K562 (cell line): ENCODE measurements around the gene TCIRG1. TPM values are rescaled to one million over a fixed set of nuclear protein-coding genes. Genes with fewer than 3 reads are reported as not detected.

Source experiments
- ATAC-seq: fragments of 200-7000 bp; cut with Tn5 transposase; 3 replicates; pipeline ENCODE4 v1.9.1; 2020; ENCODE audit warnings: moderate library complexity
- BruUV-seq: library from RNA; stranded (reverse); fragments of 400-500 nt; replicated peaks from 2 replicates; lab custom pipeline; 2021; lab: Mats Ljungman, UMichigan
- CTCF ChIA-PET: fragments of 300-600 bp; formaldehyde crosslinking; extraction: SDS; loops from one replicate; lab custom pipeline; 2021; ENCODE audit warnings: low intra/inter-chr PET ratio; lab: Yijun Ruan, JAX
- POLR2A ChIA-PET: fragments of 300-600, 350-650 bp; sonication (Branson Sonifier 250); formaldehyde crosslinking; extraction: SDS; loops from one replicate; lab custom pipeline; 2021; ENCODE audit warnings: antibody characterized with exemption, inconsistent platforms; lab: Yijun Ruan, JAX
- DNase-seq, 4 experiments: peaks; one replicate each; pipeline versions ENCODE4 v3.0.0 to v3.0.0-alpha.2; 2011 to 2018; ENCODE audit warnings: low spot score in 3 of 4, mixed read lengths in 3 of 4; ENCODE audit errors: extremely low read depth in 1 of 4
- FAIRE-seq: peaks from 2 replicates; lab custom pipeline; 2011; peaks lifted over from hg19 to GRCh38; lab: Jason Lieb, UNC
- H2AFZ ChIP-seq: 2 replicates; pipeline ENCODE4 v1.6.0; 2011; ENCODE audit warnings: low read depth, low read length, control low read depth, inconsistent platforms
- H3K27ac ChIP-seq: fragments of 200-600 bp; 3 replicates; pipeline ENCODE4 v1.8.0; 2011; ENCODE audit warnings: low read depth, mild to moderate bottlenecking, control low read depth, inconsistent platforms, low read length, moderate library complexity, mixed read lengths; ENCODE audit errors: extremely low read depth
- H3K27me3 ChIP-seq, 2 experiments: fragments of 300-600 bp in 1 of 2; 2 replicates in 1 of 2; 3 replicates in 1 of 2; pipeline versions ENCODE4 v1.6.0 to v1.8.0; 2011; ENCODE audit warnings: inconsistent platforms in 2 of 2, low read length in 2 of 2, mild to moderate bottlenecking in 1 of 2, mixed read lengths in 1 of 2, moderate library complexity in 1 of 2; ENCODE audit not compliant: control insufficient read depth in 2 of 2, insufficient read depth in 2 of 2
- H3K36me3 ChIP-seq: fragments of 300-600 bp; 3 replicates; pipeline ENCODE4 v1.8.0; 2011; ENCODE audit warnings: mild to moderate bottlenecking, low read length, inconsistent platforms; ENCODE audit not compliant: control insufficient read depth, insufficient read depth
- H3K4me1 ChIP-seq, 2 experiments: fragments of 200-600 bp in 1 of 2; replicated peaks in 1 of 2; 2 replicates in 1 of 2; 3 replicates in 1 of 2; pipeline versions ENCODE4 v1.5.1 to v1.8.0; 2011; ENCODE audit warnings: inconsistent platforms in 2 of 2, low read length in 2 of 2, mild to moderate bottlenecking in 1 of 2, mixed read lengths in 1 of 2, moderate library complexity in 1 of 2; ENCODE audit not compliant: control insufficient read depth in 2 of 2, insufficient read depth in 2 of 2
- H3K4me2 ChIP-seq: 2 replicates; pipeline ENCODE4 v1.6.1; 2011; ENCODE audit warnings: low read length, control low read depth, inconsistent platforms, mixed read lengths; ENCODE audit not compliant: insufficient read depth
- H3K4me3 ChIP-seq: fragments of 200-600 bp; sonication (generic), shearing (Covaris generic); 2 replicates; pipeline ENCODE4 v1.5.1; 2016; ENCODE audit warnings: control low read depth, inconsistent platforms
- H3K79me2 ChIP-seq: fragments of 200-600 bp; 3 replicates; pipeline ENCODE4 v1.8.0; 2011; ENCODE audit warnings: low read length, inconsistent platforms; ENCODE audit not compliant: control insufficient read depth, insufficient read depth
- H3K9ac ChIP-seq, 2 experiments: 2 replicates each; pipeline versions ENCODE4 v1.6.0 to v1.6.1; 2011; ENCODE audit warnings: low read depth in 2 of 2, low read length in 2 of 2, control low read depth in 1 of 2, inconsistent platforms in 1 of 2, mild to moderate bottlenecking in 1 of 2, mixed read lengths in 1 of 2; ENCODE audit not compliant: insufficient read depth in 1 of 2
- H3K9me1 ChIP-seq: one replicate; pipeline ENCODE4 v1.6.0; 2011; ENCODE audit warnings: inconsistent platforms, mild to moderate bottlenecking, low read length, moderate library complexity; ENCODE audit not compliant: control insufficient read depth, insufficient read depth
- H3K9me3 ChIP-seq: replicated peaks from 2 replicates; pipeline ENCODE4 v1.5.1; 2011; ENCODE audit warnings: low read depth, low read length, inconsistent platforms; ENCODE audit not compliant: control insufficient read depth, insufficient read depth
- H4K20me1 ChIP-seq: replicated peaks from 2 replicates; pipeline ENCODE4 v1.6.1; 2011; ENCODE audit warnings: low read length, inconsistent platforms, mixed read lengths; ENCODE audit not compliant: control insufficient read depth, insufficient read depth
- ARID1B ChIP-seq: fragments of 450-650 bp; IDR thresholded peaks from 2 replicates; pipeline ENCODE4 v1.6.1; 2016; ENCODE audit warnings: antibody characterized with exemption, mild to moderate bottlenecking, inconsistent platforms
- ASH1L ChIP-seq: fragments of 450-650 bp; IDR thresholded peaks from 2 replicates; pipeline ENCODE4 v1.6.1; 2018; ENCODE audit warnings: borderline replicate concordance, mild to moderate bottlenecking, low read depth; ENCODE audit not compliant: partially characterized antibody
- ESRRB ChIP-seq: fragments of 250-450 bp; sonication (Bioruptor Pico); IDR thresholded peaks from 2 replicates; pipeline ENCODE4 v1.5.0; 2020; ENCODE audit warnings: mild to moderate bottlenecking, moderate library complexity, borderline replicate concordance
- EZH2 ChIP-seq: IDR thresholded peaks from 2 replicates; pipeline ENCODE4 v1.6.1; 2012; ENCODE audit warnings: low read depth, mild to moderate bottlenecking, inconsistent platforms, low read length, borderline replicate concordance
- HDAC2 ChIP-seq: fragments of 450-650 bp; IDR thresholded peaks from 2 replicates; pipeline ENCODE4 v1.6.1; 2016; ENCODE audit warnings: mild to moderate bottlenecking
- HDGF ChIP-seq: fragments of 450-650 bp; IDR thresholded peaks from 2 replicates; pipeline ENCODE4 v1.6.1; 2016
- HSF4 ChIP-seq: fragments of 250-450 bp; sonication (Bioruptor Pico); IDR thresholded peaks from 2 replicates; pipeline ENCODE4 v2.1.2; 2022; ENCODE audit warnings: mild to moderate bottlenecking, moderate library complexity, borderline replicate concordance
- KDM1A ChIP-seq, 2 experiments: fragments of 450-650 bp; IDR thresholded peaks; 2 replicates each; pipeline ENCODE4 v1.6.1; 2016; ENCODE audit warnings: mild to moderate bottlenecking in 2 of 2
- NELFE ChIP-seq: IDR thresholded peaks from 2 replicates; pipeline ENCODE4 v1.6.1; 2011; ENCODE audit warnings: mild to moderate bottlenecking; ENCODE audit not compliant: insufficient read depth, insufficient read length
- NRF1 ChIP-seq, 2 experiments: fragments of 450-650 bp; IDR thresholded peaks in 1 of 2; conservative IDR thresholded peaks in 1 of 2; 2 replicates each; pipeline ENCODE4 v1.6.1; 2014; ENCODE audit warnings: mild to moderate bottlenecking in 2 of 2
- RBM15 ChIP-seq: fragments of 200-400 bp; formaldehyde crosslinking; IDR thresholded peaks from 2 replicates; pipeline ENCODE4 v1.6.1; 2018; ENCODE audit warnings: mild to moderate bottlenecking, low read length, moderate library complexity; ENCODE audit not compliant: insufficient read depth
- RUNX1 ChIP-seq: sonication (generic); IDR thresholded peaks from 2 replicates; pipeline ENCODE4 v1.6.1; 2016; ENCODE audit warnings: antibody characterized with exemption, low read depth
- SRSF9 ChIP-seq: fragments of 200-400 bp; formaldehyde crosslinking; IDR thresholded peaks from 2 replicates; pipeline ENCODE4 v1.6.1; 2017; ENCODE audit warnings: low read depth, low read length, borderline replicate concordance
- ZBTB8A ChIP-seq: fragments of 450-650 bp; IDR thresholded peaks from 2 replicates; pipeline ENCODE4 v1.6.1; 2018; ENCODE audit warnings: mild to moderate bottlenecking, moderate library complexity; ENCODE audit not compliant: partially characterized antibody
- ZNF24 ChIP-seq: fragments of 450-650 bp; IDR thresholded peaks from 2 replicates; pipeline ENCODE4 v1.6.1; 2016
- WGBS: fragments of 100-300 bp; shearing (Covaris generic); methylation state at CpG from one replicate; pipeline ENCODE4 v1.1.6; 2016; ENCODE audit warnings: low coverage, mixed read lengths; ENCODE audit not compliant: insufficient coverage; ENCODE audit errors: missing lambda C conversion rate; 5-methylcytosine and 5-hydroxymethylcytosine counted together
- in situ Hi-C: fragments of 300-500 bp; cut with MboI; formaldehyde crosslinking; loops from 4 replicates; pipeline ENCODE4 v1.15.0; 2018; ENCODE audit warnings: inconsistent platforms, mixed read lengths
- intact Hi-C: fragments of 100-400 bp; cut with micrococcal nuclease; formaldehyde crosslinking; loops from 2 replicates; pipeline ENCODE4 v1.14.2; 2022
- polyA plus RNA-seq, 8 experiments: library from polyadenylated mRNA; depleted of rRNA in 4 of 8; stranded (reverse) in 5 of 8; unstranded in 3 of 8; fragments of >200 nt; fragmentation: Nextera tagmentation in 2 of 8; fragmentation: Illumina TruSeq in 1 of 8; extraction: Ambion mirVana in 2 of 8; extraction: Trizol in 1 of 8; gene quantifications; 2 replicates each; pipeline versions ENCODE4 v1.2.1 to v1.2.3, GENCODE V29; 2011 to 2014; ENCODE audit warnings: inconsistent platforms in 1 of 8, missing spikeins in 1 of 8
- total RNA-seq, 7 experiments: library from RNA; depleted of rRNA in 6 of 7; stranded (reverse); fragments of >200 nt in 6 of 7; fragmentation: Illumina TruSeq in 2 of 7; extraction: Trizol in 2 of 7; gene quantifications; 2 replicates each; pipeline versions ENCODE4 v1.2.1 to v1.2.3, GENCODE V29; 2011 to 2021; ENCODE audit warnings: low replicate concordance in 1 of 7
- TF ChIP-seq, protein P1 (sequence below): fragments of 450-650 bp; formaldehyde crosslinking; IDR thresholded peaks from 2 replicates; pipeline ENCODE4 v1.4.0; 2020; ENCODE audit warnings: mild to moderate bottlenecking, mixed read lengths
- TF ChIP-seq, protein P2 (sequence below), 2 experiments: fragments of 450-650 bp; IDR thresholded peaks; 2 replicates each; pipeline ENCODE4 v1.6.1; 2016
- TF ChIP-seq, protein P3 (sequence below): fragments of 250-450 bp; sonication (Bioruptor Pico); IDR thresholded peaks from 2 replicates; pipeline ENCODE4 v1.5.0; 2022; ENCODE audit warnings: mild to moderate bottlenecking

TCIRG1 gene
- total and polyA plus RNA-seq, 9 of the 15 experiments (the other 6 are each of a cell fraction or from before 2014, with no cell fraction given): 0.49 to 143 (median 24.4) TPM

DNA sequence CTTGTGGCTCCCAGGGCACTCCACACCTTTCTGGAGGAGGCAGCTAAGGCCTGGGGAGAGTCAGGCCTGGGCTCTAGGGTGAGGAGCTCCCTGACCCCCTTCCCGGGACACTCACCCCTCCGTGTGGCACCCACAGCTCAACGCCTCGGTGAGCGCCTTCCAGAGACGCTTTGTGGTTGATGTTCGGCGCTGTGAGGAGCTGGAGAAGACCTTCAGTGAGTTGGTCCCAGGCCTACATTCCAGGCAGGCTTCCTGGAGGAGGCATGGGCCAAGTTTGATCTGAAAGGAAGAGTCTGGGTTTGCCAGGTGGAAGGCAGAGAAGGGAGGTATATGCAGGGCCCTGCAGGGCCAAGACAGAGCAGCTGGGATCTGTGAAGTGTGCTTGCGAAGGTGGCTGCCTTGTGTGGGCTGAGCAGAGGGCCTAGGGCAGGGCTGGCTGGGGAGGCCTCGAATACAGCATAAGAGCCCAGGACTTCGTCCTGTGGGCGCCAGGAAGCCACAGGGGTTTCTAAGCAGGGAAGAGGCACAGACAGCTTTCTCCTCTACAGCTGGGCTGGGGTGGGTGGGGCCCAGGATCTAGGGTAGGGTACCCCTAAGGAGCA is 2.9 kb downstream of the TCIRG1 start:
- Histone ChIP-seq H4K20me1 (peaks cover 4% of the 10 kb centered on the region; the same call in 1 of the 2 replicates), H3K4me1 (peaks cover 44 to 88% of the 10 kb centered on the region in 2 experiments), H3K4me3 (no peak overlapping the region), H3K9ac (peak overlapping the region; percentile 10 to 90; a peak in 3 of 4 replicates), H2AFZ (no peak overlapping the region), H3K4me2 (no peak overlapping the region; the same call in 1 of the 2 replicates), H3K27ac (peak overlapping the region; percentile 83; the same call in 2 of the 3 replicates), H3K9me1 (no peaks in the 10 kb centered on the region), H3K9me3 (no peaks in the 10 kb centered on the region), H3K79me2 (peaks cover 37% of the 10 kb centered on the region), H3K27me3 (no peaks in the 10 kb centered on the region), H3K36me3 (peaks cover 56% of the 10 kb centered on the region; the same call in 2 of the 3 replicates)
- ATAC-seq (no peak), FAIRE-seq (no peak), DNase-seq (no peak)
- 82% methylated on average over 12 of the region's 12 CpGs for WGBS
- in situ Hi-C loops: no loop called here
- ChIA-PET POLR2A (interaction anchor here (2.2 to 4.9 kb wide), 2 partner anchors 11 kb away, joined by 10 to 55 read pairs; partner anchors contain the start of gene NDUFS8), CTCF (no interaction called here)
- intact Hi-C loops: no loop called here
- no TSS peak for BruUV-seq
- TF ChIP-seq HDAC2: peak; percentile 73; the same call in 1 of the 2 replicates
- no peak for TF ChIP-seq NRF1 (conservative IDR thresholded peaks at IDR 0.05 in 1 of 2, IDR thresholded peaks at IDR 0.05 in 1 of 2)
- peak; percentile 82 to 87 for TF ChIP-seq KDM1A (IDR thresholded peaks at IDR 0.05)
- no peak for TF ChIP-seq RUNX1
- no peak for TF ChIP-seq NELFE
- TF ChIP-seq HSF4 (CRISPR knock-in tag): no peak
- no peak for TF ChIP-seq ZBTB8A
- TF ChIP-seq EZH2: no peak
- no peak for TF ChIP-seq ASH1L
- no peak for TF ChIP-seq SRSF9
- TF ChIP-seq ARID1B: no peak
- TF ChIP-seq HDGF: 0 out of 2 replicates have a peak, but pooled peaks have one; percentile 29
- TF ChIP-seq, protein P1, sequence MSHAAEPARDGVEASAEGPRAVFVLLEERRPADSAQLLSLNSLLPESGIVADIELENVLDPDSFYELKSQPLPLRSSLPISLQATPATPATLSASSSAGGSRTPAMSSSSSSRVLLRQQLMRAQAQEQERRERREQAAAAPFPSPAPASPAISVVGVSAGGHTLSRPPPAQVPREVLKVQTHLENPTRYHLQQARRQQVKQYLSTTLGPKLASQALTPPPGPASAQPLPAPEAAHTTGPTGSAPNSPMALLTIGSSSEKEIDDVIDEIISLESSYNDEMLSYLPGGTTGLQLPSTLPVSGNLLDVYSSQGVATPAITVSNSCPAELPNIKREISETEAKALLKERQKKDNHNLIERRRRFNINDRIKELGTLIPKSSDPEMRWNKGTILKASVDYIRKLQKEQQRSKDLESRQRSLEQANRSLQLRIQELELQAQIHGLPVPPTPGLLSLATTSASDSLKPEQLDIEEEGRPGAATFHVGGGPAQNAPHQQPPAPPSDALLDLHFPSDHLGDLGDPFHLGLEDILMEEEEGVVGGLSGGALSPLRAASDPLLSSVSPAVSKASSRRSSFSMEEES: no peak
- TF ChIP-seq, protein P2, sequence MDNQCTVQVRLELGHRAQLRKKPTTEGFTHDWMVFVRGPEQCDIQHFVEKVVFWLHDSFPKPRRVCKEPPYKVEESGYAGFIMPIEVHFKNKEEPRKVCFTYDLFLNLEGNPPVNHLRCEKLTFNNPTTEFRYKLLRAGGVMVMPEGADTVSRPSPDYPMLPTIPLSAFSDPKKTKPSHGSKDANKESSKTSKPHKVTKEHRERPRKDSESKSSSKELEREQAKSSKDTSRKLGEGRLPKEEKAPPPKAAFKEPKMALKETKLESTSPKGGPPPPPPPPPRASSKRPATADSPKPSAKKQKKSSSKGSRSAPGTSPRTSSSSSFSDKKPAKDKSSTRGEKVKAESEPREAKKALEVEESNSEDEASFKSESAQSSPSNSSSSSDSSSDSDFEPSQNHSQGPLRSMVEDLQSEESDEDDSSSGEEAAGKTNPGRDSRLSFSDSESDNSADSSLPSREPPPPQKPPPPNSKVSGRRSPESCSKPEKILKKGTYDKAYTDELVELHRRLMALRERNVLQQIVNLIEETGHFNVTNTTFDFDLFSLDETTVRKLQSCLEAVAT (IDR thresholded peaks at IDR 0.05): no peak
- no peak for TF ChIP-seq ZNF24
- no peak for TF ChIP-seq RBM15
- TF ChIP-seq, protein P3, sequence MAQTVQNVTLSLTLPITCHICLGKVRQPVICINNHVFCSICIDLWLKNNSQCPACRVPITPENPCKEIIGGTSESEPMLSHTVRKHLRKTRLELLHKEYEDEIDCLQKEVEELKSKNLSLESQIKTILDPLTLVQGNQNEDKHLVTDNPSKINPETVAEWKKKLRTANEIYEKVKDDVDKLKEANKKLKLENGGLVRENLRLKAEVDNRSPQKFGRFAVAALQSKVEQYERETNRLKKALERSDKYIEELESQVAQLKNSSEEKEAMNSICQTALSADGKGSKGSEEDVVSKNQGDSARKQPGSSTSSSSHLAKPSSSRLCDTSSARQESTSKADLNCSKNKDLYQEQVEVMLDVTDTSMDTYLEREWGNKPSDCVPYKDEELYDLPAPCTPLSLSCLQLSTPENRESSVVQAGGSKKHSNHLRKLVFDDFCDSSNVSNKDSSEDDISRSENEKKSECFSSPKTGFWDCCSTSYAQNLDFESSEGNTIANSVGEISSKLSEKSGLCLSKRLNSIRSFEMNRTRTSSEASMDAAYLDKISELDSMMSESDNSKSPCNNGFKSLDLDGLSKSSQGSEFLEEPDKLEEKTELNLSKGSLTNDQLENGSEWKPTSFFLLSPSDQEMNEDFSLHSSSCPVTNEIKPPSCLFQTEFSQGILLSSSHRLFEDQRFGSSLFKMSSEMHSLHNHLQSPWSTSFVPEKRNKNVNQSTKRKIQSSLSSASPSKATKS (CRISPR knock-in tag): no peak
- no peak for TF ChIP-seq ESRRB (CRISPR knock-in tag)
